HUES6 (cell line): ENCODE results near the gene POLR3H.
"Not testable (repeated sequence)": the region's sequence is repeated elsewhere in the genome, so short reads cannot be mapped to it uniquely, and the experiment has no call there.

ENCODE experiments used
- H3K27ac ChIP-seq: 2 replicates; pipeline ENCODE4 v1.7.0; 2013; ENCODE audit warnings: low read depth, mild to moderate bottlenecking, low read length, inconsistent platforms
- H3K27me3 ChIP-seq: 2 replicates; pipeline ENCODE4 v1.6.1; 2013; ENCODE audit warnings: low read length; ENCODE audit not compliant: control insufficient read depth, insufficient read depth
- H3K36me3 ChIP-seq: 2 replicates; pipeline ENCODE4 v1.6.1; 2013; ENCODE audit warnings: low read length; ENCODE audit not compliant: control insufficient read depth, insufficient read depth
- H3K4me1 ChIP-seq: 2 replicates; pipeline ENCODE4 v1.6.1; 2013; ENCODE audit warnings: low read length; ENCODE audit not compliant: control insufficient read depth, insufficient read depth
- H3K4me3 ChIP-seq: 2 replicates; pipeline ENCODE4 v1.5.1; 2013; ENCODE audit warnings: low read depth, low read length
- H3K9ac ChIP-seq: one replicate; pipeline ENCODE4 v1.6.1; 2013; ENCODE audit warnings: mild to moderate bottlenecking, low read length
- H3K9me3 ChIP-seq: 2 replicates; pipeline ENCODE4 v1.6.1; 2013; ENCODE audit warnings: low read depth, low read length; ENCODE audit not compliant: control insufficient read depth, insufficient read depth

Gene POLR3H

GRCh38 chr22:41564563-41564962 is 20.3 kb upstream of the POLR3H start:
- Histone ChIP-seq H3K9me3 (no peaks in the 10 kb centered on the region), H3K36me3 (no peaks in the 10 kb centered on the region), H3K27ac (no peak overlapping the region), H3K4me1 (peaks cover 35% of the 10 kb centered on the region), H3K27me3 (no peaks in the 10 kb centered on the region), H3K4me3 (no peak overlapping the region), H3K9ac (no peak overlapping the region)

GRCh38 chr22:41563051-41563711 is 18.9 kb upstream of the POLR3H start:
- H3K27ac ChIP-seq: no peak overlapping the region
- peaks cover 35% of the 10 kb centered on the region for H3K4me1 ChIP-seq
- no peak overlapping the region; the same call in 1 of the 2 replicates for H3K4me3 ChIP-seq
- H3K9me3 ChIP-seq: no peaks in the 10 kb centered on the region
- no peaks in the 10 kb centered on the region for H3K36me3 ChIP-seq
- no peaks in the 10 kb centered on the region for H3K27me3 ChIP-seq
- peak overlapping the region; percentile 27 for H3K9ac ChIP-seq

GRCh38 chr22:41562461-41562860 is 18.2 kb upstream of the POLR3H start:
- Histone ChIP-seq H3K27ac (no peak overlapping the region), H3K27me3 (no peaks in the 10 kb centered on the region), H3K36me3 (no peaks in the 10 kb centered on the region), H3K9ac (peak overlapping the region; percentile 27), H3K4me1 (peaks cover 39% of the 10 kb centered on the region), H3K9me3 (no peaks in the 10 kb centered on the region), H3K4me3 (no peak overlapping the region)

GRCh38 chr22:41561788-41562187 is 17.5 kb upstream of the POLR3H start:
- Histone ChIP-seq H3K4me3 (peak overlapping the region; percentile 40; the same call in 1 of the 2 replicates), H3K27ac (no peak overlapping the region)

GRCh38 chr22:41561335-41561734 is 17.1 kb upstream of the POLR3H start:
- Histone ChIP-seq H3K9ac (peak overlapping the region; percentile 42), H3K27me3 (no peaks in the 10 kb centered on the region), H3K36me3 (no peaks in the 10 kb centered on the region), H3K4me3 (peak overlapping the region; percentile 40), H3K27ac (no peak overlapping the region), H3K4me1 (peaks cover 43% of the 10 kb centered on the region), H3K9me3 (no peaks in the 10 kb centered on the region)

More at GRCh38 chr22:41561788-41562187, 17.5 kb upstream of the POLR3H start:
- H3K9ac ChIP-seq: peak overlapping the region; percentile 42
- H3K9me3 ChIP-seq: no peaks in the 10 kb centered on the region
- no peaks in the 10 kb centered on the region for H3K36me3 ChIP-seq
- H3K4me1 ChIP-seq: peaks cover 43% of the 10 kb centered on the region
- H3K27me3 ChIP-seq: no peaks in the 10 kb centered on the region

- H3K9ac ChIP-seq: peak overlapping the region; percentile 27
- no peak overlapping the region for H3K27ac ChIP-seq
- H3K4me1 ChIP-seq: peaks cover 43% of the 10 kb centered on the region
- H3K9me3 ChIP-seq: no peaks in the 10 kb centered on the region
- H3K4me3 ChIP-seq: no peak overlapping the region
- H3K36me3 ChIP-seq: no peaks in the 10 kb centered on the region
- H3K27me3 ChIP-seq: no peaks in the 10 kb centered on the region
Measured at GRCh38 chr22:41560095-41560471, 15.8 kb upstream of the POLR3H start.

- H3K4me1 ChIP-seq: peaks cover 41% of the 10 kb centered on the region
- H3K27ac ChIP-seq: not testable (repeated sequence)
Measured at GRCh38 chr22:41558241-41558630, 14.0 kb upstream of the POLR3H start.

GRCh38 chr22:41557401-41558240 is 13.4 kb upstream of the POLR3H start:
- Histone ChIP-seq H3K4me1 (peaks cover 35% of the 10 kb centered on the region), H3K27ac (no peak overlapping the region), H3K9ac (no peak overlapping the region), H3K4me3 (no peak overlapping the region), H3K9me3 (no peaks in the 10 kb centered on the region), H3K36me3 (no peaks in the 10 kb centered on the region), H3K27me3 (no peaks in the 10 kb centered on the region)

More at GRCh38 chr22:41558241-41558630, 14.0 kb upstream of the POLR3H start:
- not testable (repeated sequence) for H3K4me3 ChIP-seq, H3K36me3 ChIP-seq, H3K27me3 ChIP-seq, H3K9me3 ChIP-seq, H3K9ac ChIP-seq

- H3K9me3 ChIP-seq: no peaks in the 10 kb centered on the region
- no peaks in the 10 kb centered on the region for H3K36me3 ChIP-seq
- H3K4me1 ChIP-seq: peaks cover 25% of the 10 kb centered on the region
- no peak overlapping the region for H3K27ac ChIP-seq
- no peak overlapping the region for H3K9ac ChIP-seq
- no peak overlapping the region for H3K4me3 ChIP-seq
- no peaks in the 10 kb centered on the region for H3K27me3 ChIP-seq
Measured at GRCh38 chr22:41556561-41556960, 12.3 kb upstream of the POLR3H start.

GRCh38 chr22:41555325-41555982 is 11.2 kb upstream of the POLR3H start:
- Histone ChIP-seq H3K9ac (no peak overlapping the region), H3K4me3 (no peak overlapping the region), H3K27me3 (no peaks in the 10 kb centered on the region), H3K36me3 (no peaks in the 10 kb centered on the region), H3K27ac (no peak overlapping the region), H3K4me1 (peaks cover 14% of the 10 kb centered on the region; the same call in 1 of the 2 replicates), H3K9me3 (no peaks in the 10 kb centered on the region)
